Endodermal cell (in vitro differentiated cells): Measurements from ENCODE around the gene NUTM1. TPM values are rescaled to one million over a fixed set of nuclear protein-coding genes. Genes with fewer than 3 reads are reported as not detected.

Source experiments
- DNase-seq: peaks from one replicate; pipeline ENCODE4 v3.0.0-alpha.2; 2017
- H3K27ac ChIP-seq: 2 replicates; pipeline ENCODE4 v1.5.1; 2013; ENCODE audit warnings: mild to moderate bottlenecking, low read depth, low read length, moderate library complexity
- H3K27me3 ChIP-seq: 2 replicates; pipeline ENCODE4 v1.6.1; 2013; ENCODE audit warnings: mild to moderate bottlenecking, low read length, moderate library complexity; ENCODE audit not compliant: insufficient read depth, control insufficient read depth, poor library complexity, severe bottlenecking
- H3K36me3 ChIP-seq: 2 replicates; pipeline ENCODE4 v1.7.0; 2013; ENCODE audit warnings: mild to moderate bottlenecking, low read length, moderate library complexity; ENCODE audit not compliant: control insufficient read depth, insufficient read depth
- H3K4me1 ChIP-seq: one replicate; pipeline ENCODE4 v1.7.0; 2013; ENCODE audit warnings: low read length; ENCODE audit not compliant: control insufficient read depth, insufficient read depth
- H3K4me3 ChIP-seq: 2 replicates; pipeline ENCODE4 v1.5.1; 2013; ENCODE audit warnings: mild to moderate bottlenecking, low read length, moderate library complexity
- H3K9ac ChIP-seq: 2 replicates; pipeline ENCODE4 v1.6.1; 2013; ENCODE audit warnings: mild to moderate bottlenecking, low read length, moderate library complexity; ENCODE audit not compliant: poor library complexity, severe bottlenecking; ENCODE audit errors: extremely low read depth
- H3K9me3 ChIP-seq: 2 replicates; pipeline ENCODE4 v1.6.1; 2013; ENCODE audit warnings: mild to moderate bottlenecking, low read length, moderate library complexity; ENCODE audit not compliant: control insufficient read depth
- H3K27ac Mint-ChIP-seq: 2 replicates; pipeline ENCODE4 v1.8.0; 2020; ENCODE audit warnings: mixed read lengths
- H3K27me3 Mint-ChIP-seq: 2 replicates; pipeline ENCODE4 v1.8.0; 2021; ENCODE audit warnings: mild to moderate bottlenecking, mixed read lengths; ENCODE audit not compliant: insufficient read depth
- H3K36me3 Mint-ChIP-seq: 2 replicates; pipeline ENCODE4 v1.8.0; 2020; ENCODE audit warnings: low read depth, mixed read lengths
- H3K4me1 Mint-ChIP-seq: 2 replicates; pipeline ENCODE4 v1.8.0; 2020; ENCODE audit warnings: mixed read lengths
- H3K4me3 Mint-ChIP-seq: 2 replicates; pipeline ENCODE4 v1.8.0; 2020; ENCODE audit warnings: mild to moderate bottlenecking, moderate library complexity, mixed read lengths
- H3K9me3 Mint-ChIP-seq: 2 replicates; pipeline ENCODE4 v1.8.0; 2020; ENCODE audit warnings: mild to moderate bottlenecking, mixed read lengths
- CTCF ChIP-seq: fragments of 200-600 bp; sonication (generic); conservative IDR thresholded peaks from 2 replicates; pipeline ENCODE4 v1.5.0; 2021; ENCODE audit warnings: antibody characterized with exemption, mild to moderate bottlenecking
- WGBS, 2 experiments: methylation state at CpG; one replicate each; pipeline versions ENCODE4 v1.1.5 to v1.1.7; 2013; ENCODE audit warnings: missing lambda C conversion rate in 2 of 2, mixed read lengths in 1 of 2; ENCODE audit not compliant: insufficient coverage in 1 of 2, insufficient read length in 1 of 2; 5-methylcytosine and 5-hydroxymethylcytosine counted together
- total RNA-seq, 2 donors: library from RNA; stranded (reverse); fragmentation: NEBNext Ultra II Directional in 1 of 2; extraction: Animal tissue kit (Norgen Biotek cat#: 25700) in 1 of 2; gene quantifications; 2 replicates in 1 of 2; 3 replicates in 1 of 2; pipeline ENCODE4 v1.2.1, GENCODE V29; 2021

Gene NUTM1
- total RNA-seq, 2 donors from 2014 or later = 0.09 TPM; not detected in 1

GRCh38 chr15:34304613-34305012 lies 38.5 kb upstream of the NUTM1 start:
- Histone ChIP-seq H3K4me1 (no peaks in the 10 kb centered on the region), H3K27me3 (no peaks in the 10 kb centered on the region), H3K9me3 (no peaks in the 10 kb centered on the region), H3K9ac (no peak overlapping the region), H3K27ac (no peak overlapping the region), H3K36me3 (no peaks in the 10 kb centered on the region), H3K4me3 (no peak overlapping the region)
- Mint-ChIP-seq H3K4me1 (peaks cover 5% of the 10 kb centered on the region), H3K27ac (no peak overlapping the region), H3K36me3 (peaks cover 8% of the 10 kb centered on the region), H3K4me3 (no peak overlapping the region), H3K9me3 (no peaks in the 10 kb centered on the region), H3K27me3 (no peaks in the 10 kb centered on the region)
- TF ChIP-seq CTCF = no peak
- DNase-seq = no peak

- Histone ChIP-seq H3K27me3 (no peaks in the 10 kb centered on the region), H3K4me3 (no peak overlapping the region), H3K4me1 (no peaks in the 10 kb centered on the region), H3K27ac (no peak overlapping the region), H3K36me3 (no peaks in the 10 kb centered on the region), H3K9ac (no peak overlapping the region), H3K9me3 (no peaks in the 10 kb centered on the region)
- H3K4me3 Mint-ChIP-seq = no peak overlapping the region
- WGBS, 2 experiments = 60% methylated on average over 1 of the region's 1 CpG; no CpG with 5 or more reads in 1 of the 2 experiments
- no peak overlapping the region for H3K27ac Mint-ChIP-seq
- DNase-seq = no peak
- H3K27me3 Mint-ChIP-seq = no peaks in the 10 kb centered on the region
- TF ChIP-seq CTCF = no peak
- H3K4me1 Mint-ChIP-seq = peaks cover under 1% of the 10 kb centered on the region
- H3K36me3 Mint-ChIP-seq = peaks cover 3% of the 10 kb centered on the region
- H3K9me3 Mint-ChIP-seq = no peaks in the 10 kb centered on the region
These were observed 31.6 kb upstream of the NUTM1 start for GRCh38 chr15:34311563-34311962.

GRCh38 chr15:34314491-34315490 lies 28.3 kb upstream of the NUTM1 start:
- TF ChIP-seq CTCF = no peak
- no peak for DNase-seq
- Mint-ChIP-seq H3K27ac (no peak overlapping the region), H3K27me3 (no peaks in the 10 kb centered on the region), H3K4me1 (peaks cover 20% of the 10 kb centered on the region), H3K36me3 (peaks cover 3% of the 10 kb centered on the region), H3K9me3 (no peaks in the 10 kb centered on the region), H3K4me3 (no peak overlapping the region)
- Histone ChIP-seq H3K27me3 (no peaks in the 10 kb centered on the region), H3K4me1 (no peaks in the 10 kb centered on the region), H3K9me3 (no peaks in the 10 kb centered on the region), H3K27ac (no peak overlapping the region), H3K36me3 (no peaks in the 10 kb centered on the region), H3K9ac (no peak overlapping the region), H3K4me3 (no peak overlapping the region)
- WGBS, 2 experiments = 96 to 100% methylated on average over 1 to 3 of the region's 3 CpGs
